ENCODE measurements around the gene TBC1D1. TPM values are rescaled to one million over a fixed set of nuclear protein-coding genes. Genes with fewer than 3 reads are reported as not detected.

The TBC1D1 gene
- total and polyA plus RNA-seq, 8 donors = 53.3 to 78.9 (median 71.1) TPM

DNA sequence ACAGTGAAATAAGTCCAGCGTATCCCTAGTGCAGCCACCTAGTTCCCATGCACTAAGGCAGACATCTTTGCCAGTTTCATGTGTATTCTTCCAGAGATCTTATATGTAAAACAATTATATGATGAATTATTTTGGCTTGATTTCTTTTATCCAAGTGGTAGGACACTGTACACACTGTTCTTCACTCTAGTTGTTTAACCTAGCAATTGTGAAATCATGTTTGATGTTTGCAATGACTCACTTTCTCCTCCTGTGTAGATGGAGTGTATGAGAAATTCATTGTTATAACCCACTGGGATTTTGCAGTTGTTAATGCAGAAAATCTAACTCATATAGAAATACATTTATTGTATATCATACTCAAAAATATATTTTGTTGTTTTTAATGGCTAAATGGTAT is 17.5 kb upstream of the TBC1D1 start:
- H3K27ac ChIP-seq = no peak overlapping the region

DNA sequence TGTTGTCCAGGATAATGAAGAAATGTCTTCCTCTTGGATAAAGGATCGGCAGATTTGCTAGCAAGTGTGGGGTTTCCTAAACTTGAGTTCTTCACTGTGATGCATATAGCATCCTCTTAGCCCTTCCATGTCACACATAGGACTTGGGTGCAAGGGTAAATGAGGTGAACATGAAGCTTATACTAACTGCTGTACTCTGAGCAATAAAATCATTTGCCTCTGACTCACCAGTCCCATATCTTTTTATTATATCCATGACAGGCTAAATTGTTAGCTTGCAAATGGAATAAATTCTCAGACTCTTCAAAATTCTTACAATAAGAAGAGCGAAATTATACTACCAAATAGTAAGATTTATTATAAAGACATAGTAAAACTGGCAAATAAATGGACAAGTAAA is 14.7 kb upstream of the TBC1D1 start:
- H3K9me3 ChIP-seq = no peaks in the 10 kb centered on the region
- peaks cover 3 to 23% of the 10 kb centered on the region in 2 donors for H3K4me1 ChIP-seq
- intact Hi-C loops (cut with DNase I) = no loop called here
- H3K4me3 ChIP-seq = no peak overlapping the region
- H3K27me3 ChIP-seq = no peaks in the 10 kb centered on the region
- ATAC-seq (no peak), DNase-seq (no peak)
- TF ChIP-seq, protein P1, sequence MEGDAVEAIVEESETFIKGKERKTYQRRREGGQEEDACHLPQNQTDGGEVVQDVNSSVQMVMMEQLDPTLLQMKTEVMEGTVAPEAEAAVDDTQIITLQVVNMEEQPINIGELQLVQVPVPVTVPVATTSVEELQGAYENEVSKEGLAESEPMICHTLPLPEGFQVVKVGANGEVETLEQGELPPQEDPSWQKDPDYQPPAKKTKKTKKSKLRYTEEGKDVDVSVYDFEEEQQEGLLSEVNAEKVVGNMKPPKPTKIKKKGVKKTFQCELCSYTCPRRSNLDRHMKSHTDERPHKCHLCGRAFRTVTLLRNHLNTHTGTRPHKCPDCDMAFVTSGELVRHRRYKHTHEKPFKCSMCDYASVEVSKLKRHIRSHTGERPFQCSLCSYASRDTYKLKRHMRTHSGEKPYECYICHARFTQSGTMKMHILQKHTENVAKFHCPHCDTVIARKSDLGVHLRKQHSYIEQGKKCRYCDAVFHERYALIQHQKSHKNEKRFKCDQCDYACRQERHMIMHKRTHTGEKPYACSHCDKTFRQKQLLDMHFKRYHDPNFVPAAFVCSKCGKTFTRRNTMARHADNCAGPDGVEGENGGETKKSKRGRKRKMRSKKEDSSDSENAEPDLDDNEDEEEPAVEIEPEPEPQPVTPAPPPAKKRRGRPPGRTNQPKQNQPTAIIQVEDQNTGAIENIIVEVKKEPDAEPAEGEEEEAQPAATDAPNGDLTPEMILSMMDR (IDR thresholded peaks at IDR 0.05) = no peak
- H3K27ac ChIP-seq = no peak overlapping the region
- no peaks in the 10 kb centered on the region for H3K36me3 ChIP-seq

More for the DNA sequence above, 17.5 kb upstream of the TBC1D1 start:
- Histone ChIP-seq H3K4me1 (peaks cover 3 to 23% of the 10 kb centered on the region in 2 donors), H3K27me3 (no peaks in the 10 kb centered on the region), H3K9me3 (no peaks in the 10 kb centered on the region), H3K36me3 (peaks cover 0 to 2% of the 10 kb centered on the region in 2 donors), H3K4me3 (no peak overlapping the region)
- ATAC-seq (peak; percentile 95), DNase-seq (no peak)
- intact Hi-C loops (cut with DNase I) = no loop called here
- TF ChIP-seq, protein P1 (IDR thresholded peaks at IDR 0.05) = no peak

DNA sequence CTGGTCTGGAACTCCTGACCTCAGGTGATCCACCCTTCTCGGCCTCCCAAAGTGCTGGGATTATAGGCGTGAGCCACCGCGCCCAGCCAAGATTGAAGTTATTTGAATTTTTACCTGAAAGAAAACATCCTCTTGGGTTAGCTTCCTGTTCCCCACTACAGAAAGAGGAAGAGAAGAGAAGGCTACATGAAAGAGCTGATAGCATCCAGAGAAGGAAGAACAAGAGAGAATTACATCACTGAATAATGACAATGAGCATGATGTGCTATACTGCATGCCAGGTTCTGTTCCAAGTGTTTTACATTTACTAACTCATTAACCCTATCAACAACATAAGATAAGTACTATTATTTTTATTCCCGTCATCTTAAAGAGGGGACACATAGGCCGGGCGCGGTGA is 11.5 kb upstream of the TBC1D1 start:
- intact Hi-C loops (cut with DNase I) = no loop called here
- DNase-seq (no peak), ATAC-seq (peak; percentile 21)
- TF ChIP-seq, protein P1 (IDR thresholded peaks at IDR 0.05) = no peak
- peaks cover 0 to 10% of the 10 kb centered on the region in 2 donors for H3K4me1 ChIP-seq
- H3K27me3 ChIP-seq = no peaks in the 10 kb centered on the region
- peak overlapping the region in 1 of 2 donors; percentile 72 for H3K27ac ChIP-seq
- no peaks in the 10 kb centered on the region for H3K36me3 ChIP-seq
- no peak overlapping the region for H3K4me3 ChIP-seq
- no peaks in the 10 kb centered on the region for H3K9me3 ChIP-seq

DNA sequence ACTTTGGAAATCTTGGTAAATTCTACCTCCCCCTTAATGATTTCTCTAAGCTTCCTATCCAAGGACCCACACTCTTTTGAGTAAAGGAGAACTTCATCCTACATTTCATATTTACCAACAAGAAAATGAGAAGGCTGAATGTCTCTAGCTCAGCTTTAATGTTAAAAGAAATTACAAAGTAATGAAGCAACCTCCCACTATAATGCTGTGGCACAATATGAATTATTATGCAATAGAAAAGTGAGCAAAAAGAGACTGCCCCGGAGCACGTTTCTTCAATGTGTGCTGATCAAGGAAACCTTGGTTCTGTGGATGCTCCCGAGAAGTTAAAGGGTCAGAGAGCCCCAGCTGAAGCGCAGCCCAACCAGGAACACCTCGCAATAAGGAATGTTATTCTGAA is 9.1 kb upstream of the TBC1D1 start:
- Histone ChIP-seq H3K27me3 (no peaks in the 10 kb centered on the region), H3K4me1 (peaks cover 0 to 3% of the 10 kb centered on the region in 2 donors), H3K36me3 (no peaks in the 10 kb centered on the region), H3K27ac (no peak overlapping the region), H3K4me3 (no peak overlapping the region), H3K9me3 (no peaks in the 10 kb centered on the region)
- TF ChIP-seq, protein P1 (IDR thresholded peaks at IDR 0.05) = no peak
- DNase-seq (no peak), ATAC-seq (no peak)
- intact Hi-C loops (cut with DNase I) = no loop called here

DNA sequence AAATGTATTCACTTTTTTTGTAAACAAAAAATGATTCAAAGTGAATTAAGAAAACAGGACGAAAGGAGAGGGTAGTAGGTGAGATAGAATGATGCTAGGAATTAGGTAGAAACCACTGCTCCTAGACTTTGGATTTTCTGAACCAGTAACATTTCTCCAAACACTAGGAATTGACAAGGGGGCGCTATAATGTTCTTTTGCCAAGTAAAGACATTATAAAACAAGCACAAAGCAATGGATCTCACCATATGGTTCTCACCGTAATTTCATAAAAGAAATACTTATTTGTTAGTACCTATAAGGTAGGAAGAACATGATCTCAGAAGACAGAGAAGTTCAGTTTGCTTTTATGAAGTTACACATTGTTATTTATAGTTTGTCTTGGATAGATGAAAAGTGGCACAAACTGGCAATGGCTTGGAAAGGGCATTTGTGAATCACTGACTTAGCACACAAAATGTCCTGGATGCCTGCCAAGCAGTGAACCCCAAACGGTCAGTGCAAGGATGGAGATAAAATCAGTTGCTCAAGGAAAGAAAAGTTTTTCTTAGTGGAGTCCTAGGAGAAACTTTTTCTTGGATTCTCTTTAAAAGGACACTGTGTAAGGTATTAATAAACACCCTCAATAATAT is 8.1 kb upstream of the TBC1D1 start:
- no peak overlapping the region for H3K27ac ChIP-seq
- TF ChIP-seq, protein P1 (IDR thresholded peaks at IDR 0.05) = no peak
- H3K9me3 ChIP-seq = no peaks in the 10 kb centered on the region
- ATAC-seq (no peak), DNase-seq (no peak)
- intact Hi-C loops (cut with DNase I) = no loop called here
- no peaks in the 10 kb centered on the region for H3K36me3 ChIP-seq
- no peak overlapping the region for H3K4me3 ChIP-seq
- H3K4me1 ChIP-seq = peaks cover 0 to 3% of the 10 kb centered on the region in 2 donors
- H3K27me3 ChIP-seq = no peaks in the 10 kb centered on the region

All from left lung (tissue), 10 donors.